NCI-H2029 treated with DMSO at 0.1 percent for 48 hours (cell line): ENCODE measurements around the gene STXBP3.
"Not testable (repeated sequence)": the region's sequence is repeated elsewhere in the genome, so short reads cannot be mapped to it uniquely, and the experiment has no call there.

Source experiments
- DNase-seq: peaks from one replicate; lab custom pipeline; 2025; lab: John Stamatoyannopoulos, UW

STXBP3 gene

GRCh38 chr1:108746382-108747170, at the start of gene STXBP3:
STXBP3 (plus strand) TSS chr1:108746674; CDS start chr1:108746738, 64 bp downstream.
- DNase-seq: peak; percentile 85

- DNase-seq: no peak
Observed at GRCh38 chr1:108699375-108700332, 46.8 kb upstream of the STXBP3 start.

GRCh38 chr1:108701176-108701849, 45.2 kb upstream of the STXBP3 start:
- DNase-seq: no peak

- not testable (repeated sequence) for DNase-seq
Observed at GRCh38 chr1:108702109-108702508, 44.4 kb upstream of the STXBP3 start.

- no peak for DNase-seq
Observed at GRCh38 chr1:108703939-108704338, 42.5 kb upstream of the STXBP3 start.

- no peak for DNase-seq
Observed at GRCh38 chr1:108704496-108704895, 42.0 kb upstream of the STXBP3 start.

GRCh38 chr1:108706643-108707042, 39.8 kb upstream of the STXBP3 start:
- no peak for DNase-seq

- DNase-seq: no peak
Observed at GRCh38 chr1:108708691-108709660, 37.5 kb upstream of the STXBP3 start.

- no peak for DNase-seq
Observed at GRCh38 chr1:108712606-108713150, 33.8 kb upstream of the STXBP3 start, which contains the start of gene FNDC7. FNDC7 (plus strand) TSS chr1:108712908; CDS start chr1:108712934, 26 bp downstream.

GRCh38 chr1:108715932-108716331, 30.5 kb upstream of the STXBP3 start:
- DNase-seq: no peak

GRCh38 chr1:108716437-108717230, 29.8 kb upstream of the STXBP3 start:
- DNase-seq: no peak

GRCh38 chr1:108717774-108718316, 28.6 kb upstream of the STXBP3 start:
- no peak for DNase-seq

- no peak for DNase-seq
Observed at GRCh38 chr1:108718927-108719655, 27.4 kb upstream of the STXBP3 start.

GRCh38 chr1:108719656-108720435, 26.6 kb upstream of the STXBP3 start:
- no peak for DNase-seq

- DNase-seq: no peak
Observed at GRCh38 chr1:108722292-108722691, 24.2 kb upstream of the STXBP3 start.

- no peak for DNase-seq
Observed at GRCh38 chr1:108725906-108726305, 20.6 kb upstream of the STXBP3 start.

- DNase-seq: no peak
Observed at GRCh38 chr1:108728327-108728923, 18.0 kb upstream of the STXBP3 start.

GRCh38 chr1:108729481-108729880, 17.0 kb upstream of the STXBP3 start:
- no peak for DNase-seq
